Trophoblast cell (in vitro differentiated cells and primary cell): ENCODE results near the gene KRT7.

Experiments
- DNase-seq, 2 donors: peaks; one replicate each; pipeline ENCODE4 v3.0.0-alpha.2; 2016
- H2AFZ ChIP-seq: 2 replicates; pipeline ENCODE4 v1.6.1; 2013; ENCODE audit warnings: low read length, moderate library complexity, mild to moderate bottlenecking; ENCODE audit not compliant: insufficient read depth, poor library complexity
- H2AK5ac ChIP-seq: 2 replicates; pipeline ENCODE4 v1.6.1; 2013; ENCODE audit warnings: mild to moderate bottlenecking, low read length
- H2BK120ac ChIP-seq: 2 replicates; pipeline ENCODE4 v1.6.1; 2013; ENCODE audit warnings: low read length, mild to moderate bottlenecking, moderate library complexity; ENCODE audit not compliant: insufficient read depth, poor library complexity
- H2BK12ac ChIP-seq: 2 replicates; pipeline ENCODE4 v1.6.1; 2013; ENCODE audit warnings: mild to moderate bottlenecking, low read length, moderate library complexity
- H2BK5ac ChIP-seq: 2 replicates; pipeline ENCODE4 v1.6.1; 2013; ENCODE audit warnings: low read length, low read depth, moderate library complexity, mild to moderate bottlenecking; ENCODE audit not compliant: poor library complexity
- H3K14ac ChIP-seq: 2 replicates; pipeline ENCODE4 v1.6.1; 2013; ENCODE audit warnings: mild to moderate bottlenecking, low read length
- H3K18ac ChIP-seq: 2 replicates; pipeline ENCODE4 v1.6.1; 2013; ENCODE audit warnings: mild to moderate bottlenecking, low read length
- H3K23ac ChIP-seq: 2 replicates; pipeline ENCODE4 v1.6.1; 2013; ENCODE audit warnings: low read length
- H3K27ac ChIP-seq: 2 replicates; pipeline ENCODE4 v1.5.1; 2013; ENCODE audit warnings: low read depth, mild to moderate bottlenecking, inconsistent platforms, low read length, moderate library complexity
- H3K27me3 ChIP-seq: 2 replicates; pipeline ENCODE4 v1.6.1; 2013; ENCODE audit warnings: inconsistent platforms, mild to moderate bottlenecking, low read length, moderate library complexity; ENCODE audit not compliant: insufficient read depth
- H3K36me3 ChIP-seq, 2 experiments: 1 replicate in 1 of 2; 2 replicates in 1 of 2; pipeline ENCODE4 v1.6.1; 2013; ENCODE audit warnings: low read length in 2 of 2, mild to moderate bottlenecking in 2 of 2, moderate library complexity in 1 of 2; ENCODE audit not compliant: insufficient read depth in 2 of 2, control insufficient read depth in 1 of 2
- H3K4ac ChIP-seq: 2 replicates; pipeline ENCODE4 v1.6.1; 2013; ENCODE audit warnings: low read depth, mild to moderate bottlenecking, low read length, moderate library complexity
- H3K4me1 ChIP-seq, 2 experiments: 1 replicate in 1 of 2; 2 replicates in 1 of 2; pipeline ENCODE4 v1.6.1; 2013; ENCODE audit warnings: low read length in 2 of 2, mild to moderate bottlenecking in 2 of 2, moderate library complexity in 1 of 2; ENCODE audit not compliant: insufficient read depth in 2 of 2, control insufficient read depth in 1 of 2
- H3K4me2 ChIP-seq: 2 replicates; pipeline ENCODE4 v1.6.1; 2013; ENCODE audit warnings: inconsistent platforms, mild to moderate bottlenecking, low read length, moderate library complexity
- H3K4me3 ChIP-seq: 2 replicates; pipeline ENCODE4 v1.5.1; 2013; ENCODE audit warnings: mild to moderate bottlenecking, low read depth, low read length, inconsistent platforms
- H3K79me1 ChIP-seq: one replicate; pipeline ENCODE4 v1.6.1; 2013; ENCODE audit warnings: low read length
- H3K79me2 ChIP-seq: 2 replicates; pipeline ENCODE4 v1.6.1; 2013; ENCODE audit warnings: low read length, mild to moderate bottlenecking; ENCODE audit not compliant: control insufficient read depth, insufficient read depth, poor library complexity
- H3K9ac ChIP-seq: 2 replicates; pipeline ENCODE4 v1.6.1; 2013; ENCODE audit warnings: mild to moderate bottlenecking, low read length
- H3K9me3 ChIP-seq: 2 replicates; pipeline ENCODE4 v1.6.1; 2013; ENCODE audit warnings: low read depth, mild to moderate bottlenecking, control low read depth, inconsistent platforms, low read length; ENCODE audit not compliant: insufficient read depth
- H4K12ac ChIP-seq: 2 replicates; pipeline ENCODE4 v1.6.1; 2013; ENCODE audit warnings: low read depth, mild to moderate bottlenecking, low read length, moderate library complexity
- H4K8ac ChIP-seq: 2 replicates; pipeline ENCODE4 v1.6.1; 2013; ENCODE audit warnings: low read depth, mild to moderate bottlenecking, low read length, moderate library complexity
- H4K91ac ChIP-seq: one replicate; pipeline ENCODE4 v1.6.1; 2013; ENCODE audit warnings: low read depth, mild to moderate bottlenecking, low read length, moderate library complexity
- WGBS: extraction: QIAGEN DNeasy Blood & Tissue Kit; methylation state at CpG from one replicate; pipeline ENCODE4 v1.1.7; 2013; ENCODE audit warnings: missing lambda C conversion rate; ENCODE audit not compliant: insufficient read length, insufficient coverage; ENCODE audit errors: extremely low coverage; 5-methylcytosine and 5-hydroxymethylcytosine counted together

Gene KRT7

GRCh38 chr12:52294803-52295202 lies 61.8 kb downstream of the KRT7 start:
- no peak overlapping the region for H3K27ac ChIP-seq
- H3K36me3 ChIP-seq, result no peaks in the 10 kb centered on the region
- no peak overlapping the region for H3K9ac ChIP-seq
- no peak overlapping the region for H3K4ac ChIP-seq
- no peaks in the 10 kb centered on the region for H3K79me1 ChIP-seq
- H4K8ac ChIP-seq, result no peak overlapping the region
- no peak for DNase-seq
- H2AK5ac ChIP-seq, result no peak overlapping the region
- no peaks in the 10 kb centered on the region for H3K27me3 ChIP-seq
- H3K23ac ChIP-seq, result no peak overlapping the region
- H2AFZ ChIP-seq, result no peak overlapping the region
- no peak overlapping the region for H2BK5ac ChIP-seq
- H2BK120ac ChIP-seq, result no peak overlapping the region
- H3K79me2 ChIP-seq, result no peaks in the 10 kb centered on the region
- no peak overlapping the region for H3K4me3 ChIP-seq
- H4K91ac ChIP-seq, result no peak overlapping the region
- no peak overlapping the region for H3K18ac ChIP-seq
- no peak overlapping the region for H4K12ac ChIP-seq
- no peaks in the 10 kb centered on the region for H3K4me1 ChIP-seq
- WGBS, result no CpG with 5 or more reads among the region's 1 CpG
- no peak overlapping the region for H2BK12ac ChIP-seq
- no peaks in the 10 kb centered on the region for H3K9me3 ChIP-seq
- H3K4me2 ChIP-seq, result no peak overlapping the region
- no peak overlapping the region for H3K14ac ChIP-seq

GRCh38 chr12:52295663-52296062 lies 62.6 kb downstream of the KRT7 start:
- Histone ChIP-seq H3K9ac (no peak overlapping the region), H2AK5ac (no peak overlapping the region), H2AFZ (no peak overlapping the region), H2BK5ac (no peak overlapping the region), H3K4me3 (no peak overlapping the region), H3K79me2 (no peaks in the 10 kb centered on the region), H4K91ac (no peak overlapping the region), H2BK120ac (no peak overlapping the region), H3K9me3 (no peaks in the 10 kb centered on the region), H4K8ac (no peak overlapping the region), H4K12ac (no peak overlapping the region), H3K4me2 (no peak overlapping the region), H3K27ac (no peak overlapping the region), H3K4ac (no peak overlapping the region), H3K79me1 (no peaks in the 10 kb centered on the region), H3K18ac (no peak overlapping the region), H3K36me3 (no peaks in the 10 kb centered on the region), H3K27me3 (no peaks in the 10 kb centered on the region), H3K14ac (no peak overlapping the region), H3K4me1 (no peaks in the 10 kb centered on the region), H2BK12ac (no peak overlapping the region), H3K23ac (no peak overlapping the region)
- WGBS, result no CpG with 5 or more reads among the region's 1 CpG
- DNase-seq, result no peak

GRCh38 chr12:52296572-52297215 lies 63.7 kb downstream of the KRT7 start:
- H3K4ac ChIP-seq, result no peak overlapping the region
- no peak overlapping the region for H3K27ac ChIP-seq
- H2BK12ac ChIP-seq, result no peak overlapping the region
- no peak overlapping the region for H3K23ac ChIP-seq
- no peak overlapping the region for H3K4me2 ChIP-seq
- no peak overlapping the region for H3K14ac ChIP-seq
- H2AFZ ChIP-seq, result no peak overlapping the region
- H3K4me1 ChIP-seq, result no peaks in the 10 kb centered on the region
- H4K12ac ChIP-seq, result no peak overlapping the region
- no peak overlapping the region for H3K18ac ChIP-seq
- no peaks in the 10 kb centered on the region for H3K79me2 ChIP-seq
- H3K27me3 ChIP-seq, result no peaks in the 10 kb centered on the region
- H2BK5ac ChIP-seq, result no peak overlapping the region
- H3K79me1 ChIP-seq, result no peaks in the 10 kb centered on the region
- H3K9ac ChIP-seq, result no peak overlapping the region
- H3K4me3 ChIP-seq, result no peak overlapping the region
- no peak for DNase-seq
- H4K91ac ChIP-seq, result no peak overlapping the region
- no peak overlapping the region for H2AK5ac ChIP-seq
- H2BK120ac ChIP-seq, result no peak overlapping the region
- H3K36me3 ChIP-seq, result no peaks in the 10 kb centered on the region
- no peak overlapping the region for H4K8ac ChIP-seq
- no CpG with 5 or more reads among the region's 5 CpGs for WGBS
- H3K9me3 ChIP-seq, result peaks cover 3% of the 10 kb centered on the region
